HCT116 (cell line): ENCODE measurements around the gene HEG1. TPM values are rescaled to one million over a fixed set of nuclear protein-coding genes. Genes with fewer than 3 reads are reported as not detected.

Source experiments
- ATAC-seq: fragments of 200-7000 bp; cut with Tn5 transposase; 2 replicates; pipeline ENCODE4 v1.9.1; 2020; ENCODE audit warnings: mild to moderate bottlenecking, moderate library complexity
- BruUV-seq: library from RNA; stranded (reverse); fragments of 400-500 nt; replicated peaks from 2 replicates; lab custom pipeline; 2021; lab: Mats Ljungman, UMichigan
- CTCF ChIA-PET: fragments of 300-600 bp; sonication (Branson Sonifier 250); formaldehyde crosslinking; loops from one replicate; lab custom pipeline; 2021; ENCODE audit warnings: antibody characterized with exemption; lab: Charles Lee
- POLR2A ChIA-PET: fragments of 300-600, 350-600 bp; sonication (Branson Sonifier 250); formaldehyde crosslinking; loops from one replicate; lab custom pipeline; 2021; ENCODE audit warnings: antibody characterized with exemption; lab: Charles Lee
- RAD21 ChIA-PET, 2 experiments: fragments of 300-600 bp; sonication (Branson Sonifier 250); formaldehyde crosslinking; loops; one replicate each; lab custom pipeline; 2023; ENCODE audit warnings: low total read pairs in 2 of 2; ENCODE audit not compliant: uncharacterized antibody in 2 of 2, unreplicated experiment in 2 of 2, low non-redundant PET in 1 of 2; lab: Charles Lee
- DNase-seq: peaks from one replicate; pipeline ENCODE4 v3.0.0-alpha.2; 2010; ENCODE audit warnings: low read depth, low spot score
- H2AFZ ChIP-seq: fragments of 200-600 bp; shearing (Covaris generic), sonication (generic); 2 replicates; pipeline ENCODE4 v1.6.1; 2017; ENCODE audit warnings: low read depth, mixed run types, mixed read lengths, antibody characterized with exemption, low read length; ENCODE audit not compliant: poor library complexity, severe bottlenecking
- H3K27ac ChIP-seq: 2 replicates; pipeline ENCODE4 v1.5.1; 2012; ENCODE audit warnings: low read depth, low read length
- H3K27me3 ChIP-seq: fragments of 200-600 bp; sonication (generic); 2 replicates; pipeline ENCODE4 v1.6.1; 2016; ENCODE audit warnings: mixed run types, low read length, mixed read lengths; ENCODE audit not compliant: insufficient read depth
- H3K36me3 ChIP-seq, 2 experiments: fragments of 200-500 bp in 1 of 2; fragments of 200-600 bp in 1 of 2; sonication (Bioruptor generic) in 1 of 2; sonication (generic) in 1 of 2; 2 replicates each; pipeline versions ENCODE4 v1.5.1 to v1.6.1; 2014 to 2016; ENCODE audit warnings: low read length in 2 of 2, inconsistent platforms in 1 of 2, mixed read lengths in 1 of 2, mixed run types in 1 of 2; ENCODE audit not compliant: insufficient read depth in 2 of 2, control insufficient read depth in 1 of 2
- H3K4me1 ChIP-seq, 2 experiments: fragments of 200-600 bp in 1 of 2; sonication (generic) in 1 of 2; 2 replicates each; pipeline versions ENCODE4 v1.5.1 to v1.6.1; 2012 to 2017; ENCODE audit warnings: low read length in 2 of 2, inconsistent platforms in 1 of 2, mild to moderate bottlenecking in 1 of 2, mixed read lengths in 1 of 2, mixed run types in 1 of 2, moderate library complexity in 1 of 2; ENCODE audit not compliant: insufficient read depth in 2 of 2, control insufficient read depth in 1 of 2
- H3K4me2 ChIP-seq: fragments of 200-600 bp; sonication (generic); 2 replicates; pipeline ENCODE4 v1.6.1; 2017; ENCODE audit warnings: mixed run types, low read length, mixed read lengths
- H3K4me3 ChIP-seq, 2 experiments: fragments of 200-600 bp in 1 of 2; sonication (generic) in 1 of 2; replicated peaks in 1 of 2; 2 replicates each; pipeline ENCODE4 v1.5.1; 2011 to 2016; ENCODE audit warnings: low read length in 2 of 2, control low read depth in 1 of 2, low read depth in 1 of 2, mild to moderate bottlenecking in 1 of 2, mixed read lengths in 1 of 2, mixed run types in 1 of 2
- H3K79me2 ChIP-seq: fragments of 200-600 bp; sonication (generic); 2 replicates; pipeline ENCODE4 v1.6.1; 2017; ENCODE audit warnings: mild to moderate bottlenecking, mixed run types, low read length, moderate library complexity, mixed read lengths; ENCODE audit not compliant: insufficient read depth
- H3K9ac ChIP-seq: fragments of 200-600 bp; sonication (generic); 2 replicates; pipeline ENCODE4 v1.6.1; 2016; ENCODE audit warnings: low read length, mixed read lengths
- H3K9me2 ChIP-seq: fragments of 200-600 bp; sonication (generic), shearing (Covaris generic); 2 replicates; pipeline ENCODE4 v1.6.1; 2017; ENCODE audit warnings: mixed run types, mild to moderate bottlenecking, moderate library complexity; ENCODE audit not compliant: insufficient read depth
- H3K9me3 ChIP-seq, 2 experiments: fragments of 200-500 bp in 1 of 2; fragments of 200-600 bp in 1 of 2; sonication (Bioruptor generic) in 1 of 2; sonication (generic) in 1 of 2; 2 replicates each; pipeline ENCODE4 v1.6.1; 2014 to 2017; ENCODE audit warnings: low read length in 2 of 2, mixed read lengths in 2 of 2, inconsistent platforms in 1 of 2, low read depth in 1 of 2, mild to moderate bottlenecking in 1 of 2, mixed run types in 1 of 2, moderate library complexity in 1 of 2; ENCODE audit not compliant: control insufficient read depth in 1 of 2, insufficient read depth in 1 of 2
- H4K20me1 ChIP-seq: fragments of 200-600 bp; sonication (generic), shearing (Covaris generic); 2 replicates; pipeline ENCODE4 v1.6.1; 2017; ENCODE audit warnings: mixed run types, mild to moderate bottlenecking, moderate library complexity; ENCODE audit not compliant: insufficient read depth
- CBX3 ChIP-seq: IDR thresholded peaks from 2 replicates; pipeline ENCODE4 v1.6.1; 2012; ENCODE audit warnings: low read depth
- EGR1 ChIP-seq: IDR thresholded peaks from 2 replicates; pipeline ENCODE4 v1.6.1; 2012; ENCODE audit warnings: low read depth
- EZH2 ChIP-seq: fragments of 200-600 bp; sonication (generic); IDR thresholded peaks from 2 replicates; pipeline ENCODE4 v1.6.1; 2017; ENCODE audit warnings: antibody characterized with exemption, mixed run types
- JUND ChIP-seq: IDR thresholded peaks from 2 replicates; pipeline ENCODE4 v1.6.1; 2012
- MAX ChIP-seq: IDR thresholded peaks from 2 replicates; pipeline ENCODE4 v1.6.1; 2012
- POLR2A ChIP-seq: IDR thresholded peaks from 2 replicates; pipeline ENCODE4 v1.7.0; 2011; ENCODE audit warnings: borderline replicate concordance; ENCODE audit not compliant: insufficient read depth, insufficient read length; ENCODE audit errors: extremely low read depth
- RAD21 ChIP-seq: IDR thresholded peaks from 2 replicates; pipeline ENCODE4 v1.6.1; 2012; ENCODE audit warnings: low read depth, mild to moderate bottlenecking
- SIN3A ChIP-seq: IDR thresholded peaks from 2 replicates; pipeline ENCODE4 v1.6.1; 2012; ENCODE audit warnings: low read depth
- SRF ChIP-seq: IDR thresholded peaks from 2 replicates; pipeline ENCODE4 v1.6.1; 2012; ENCODE audit warnings: low read depth
- YY1 ChIP-seq: IDR thresholded peaks from 2 replicates; pipeline ENCODE4 v1.6.1; 2011; ENCODE audit warnings: low read length, low read depth, moderate library complexity, mild to moderate bottlenecking; ENCODE audit not compliant: insufficient replicate concordance; ENCODE audit errors: extremely low read depth
- ZFX ChIP-seq: fragments of 450-650 bp; IDR thresholded peaks from 2 replicates; pipeline ENCODE4 v1.6.1; 2017
- ZNF274 ChIP-seq: fragments of 200-500 bp; sonication (Bioruptor generic); IDR thresholded peaks from 2 replicates; pipeline ENCODE4 v1.6.1; 2014; ENCODE audit warnings: mild to moderate bottlenecking, low read depth, low read length, inconsistent platforms
- intact Hi-C: fragments of 100-400 bp; cut with micrococcal nuclease; formaldehyde crosslinking; loops from 2 replicates; pipeline ENCODE4 v1.10.0; 2022
- total RNA-seq: library from RNA; stranded (reverse); gene quantifications from one replicate; pipeline ENCODE4 v1.2.1, GENCODE V29; 2021; ENCODE audit not compliant: unreplicated experiment

Gene HEG1
- total RNA-seq, 1 experiment from 2014 or later = 2.6 TPM

DNA sequence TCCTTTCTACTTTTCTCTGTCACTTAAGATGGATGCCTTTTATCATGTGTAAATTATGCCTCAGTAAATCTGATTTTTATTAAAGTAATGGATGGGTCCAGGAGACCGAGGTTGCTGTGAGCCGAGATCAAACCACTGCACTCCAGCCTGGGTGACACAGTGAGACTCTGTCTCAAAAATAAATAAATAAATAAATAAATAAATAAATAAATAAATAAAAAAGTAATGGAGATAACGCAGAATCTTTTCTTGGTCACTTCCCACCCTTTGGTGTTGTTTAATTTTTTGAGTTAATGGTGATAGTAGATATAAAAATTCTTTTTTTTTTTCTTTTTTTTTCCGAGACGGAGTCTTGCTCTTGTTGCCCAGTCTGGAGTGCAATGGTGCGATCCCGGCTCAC is 77.2 kb downstream of the HEG1 start:
- Histone ChIP-seq H4K20me1 (no peaks in the 10 kb centered on the region), H3K4me3 (no peak overlapping the region), H3K9ac (no peak overlapping the region), H3K36me3 (no peaks in the 10 kb centered on the region), H3K27ac (no peak overlapping the region), H2AFZ (no peak overlapping the region), H3K79me2 (no peaks in the 10 kb centered on the region), H3K9me2 (no peaks in the 10 kb centered on the region), H3K4me2 (no peak overlapping the region), H3K27me3 (no peaks in the 10 kb centered on the region), H3K9me3 (no peaks in the 10 kb centered on the region), H3K4me1 (peaks cover 0 to 14% of the 10 kb centered on the region in 2 experiments; a peak in 2 of 4 replicates)
- CTCF ChIA-PET = no interaction called here
- ATAC-seq = no peak
- DNase-seq = no peak
- TF ChIP-seq ZFX (no peak), POLR2A (no peak), SIN3A (no peak), ZNF274 (no peak)
- no TSS peak for BruUV-seq
- POLR2A ChIA-PET = no interaction called here
- RAD21 ChIA-PET = no interaction called here
- intact Hi-C loops = no loop called here

DNA sequence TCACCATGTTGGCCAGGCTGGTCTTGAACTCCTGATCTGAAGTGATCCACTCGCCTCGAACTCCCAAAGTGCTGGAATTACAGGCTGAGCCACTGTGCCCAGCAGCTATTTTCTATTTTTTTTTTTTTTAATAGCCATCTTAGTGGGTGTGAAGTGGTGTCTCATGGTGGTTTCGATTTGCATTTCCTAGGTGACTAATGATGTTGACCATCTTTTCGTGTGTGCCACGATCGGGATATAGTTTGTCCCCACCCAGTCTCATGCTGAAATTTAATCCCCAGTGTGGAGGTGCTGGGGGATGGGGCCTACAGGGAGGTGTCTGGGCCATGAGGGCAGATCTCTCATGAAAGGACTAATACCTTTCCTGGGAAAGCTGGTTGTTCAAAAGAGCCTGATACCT is 79.4 kb downstream of the HEG1 start:
- intact Hi-C loops = no loop called here
- ATAC-seq (no peak), DNase-seq (no peak)
- no TSS peak for BruUV-seq
- Histone ChIP-seq H3K27ac (no peak overlapping the region), H3K4me3 (no peak overlapping the region), H3K4me1 (peaks cover 0 to 14% of the 10 kb centered on the region in 2 experiments; a peak in 2 of 4 replicates), H2AFZ (no peak overlapping the region), H3K36me3 (no peaks in the 10 kb centered on the region), H3K79me2 (no peaks in the 10 kb centered on the region), H3K9me3 (no peaks in the 10 kb centered on the region), H3K4me2 (no peak overlapping the region), H3K9ac (no peak overlapping the region), H4K20me1 (no peaks in the 10 kb centered on the region), H3K9me2 (no peaks in the 10 kb centered on the region), H3K27me3 (no peaks in the 10 kb centered on the region)
- ChIA-PET RAD21 (no interaction called here), CTCF (no interaction called here), POLR2A (no interaction called here)
- TF ChIP-seq YY1 (no peak), MAX (no peak), SRF (no peak), EZH2 (no peak), JUND (no peak), SIN3A (no peak), RAD21 (no peak), POLR2A (no peak), EGR1 (no peak), CBX3 (no peak)
